PFSK-1 (cell line): ENCODE measurements around the gene RAB38.

Experiments used
- POLR2AphosphoS5 ChIP-seq: IDR thresholded peaks from 2 replicates; pipeline ENCODE4 v1.6.1; 2012; ENCODE audit warnings: low read depth, mild to moderate bottlenecking, control low read depth, low read length, moderate library complexity
- REST ChIP-seq, 2 experiments: IDR thresholded peaks; 2 replicates each; pipeline versions ENCODE4 v1.6.1 to v1.8.0; 2011 to 2012; ENCODE audit warnings: low read depth in 2 of 2, low read length in 2 of 2, control low read depth in 1 of 2, inconsistent platforms in 1 of 2, mild to moderate bottlenecking in 1 of 2, moderate library complexity in 1 of 2; ENCODE audit not compliant: insufficient read depth in 1 of 2
- SIN3A ChIP-seq: IDR thresholded peaks from 2 replicates; pipeline ENCODE4 v1.6.1; 2012; ENCODE audit warnings: mild to moderate bottlenecking, low read length, moderate library complexity, borderline replicate concordance; ENCODE audit not compliant: insufficient read depth
- TAF1 ChIP-seq: IDR thresholded peaks from 2 replicates; pipeline ENCODE4 v1.6.1; 2012; ENCODE audit warnings: low read length, control low read depth, borderline replicate concordance; ENCODE audit not compliant: insufficient read depth

GRCh38 chr11:88208745-88209144, 33.5 kb upstream of the RAB38 start:
- TF ChIP-seq REST (IDR thresholded peaks at IDR 0.05; ENCODE audit: insufficient read depth in 1 of 2, low read depth in 2 of 2, low read length in 2 of 2) = no peak
- no peak for TF ChIP-seq POLR2AphosphoS5
- TF ChIP-seq TAF1 = no peak
- no peak for TF ChIP-seq SIN3A
